ENCODE data around the gene PTMA.

DNA sequence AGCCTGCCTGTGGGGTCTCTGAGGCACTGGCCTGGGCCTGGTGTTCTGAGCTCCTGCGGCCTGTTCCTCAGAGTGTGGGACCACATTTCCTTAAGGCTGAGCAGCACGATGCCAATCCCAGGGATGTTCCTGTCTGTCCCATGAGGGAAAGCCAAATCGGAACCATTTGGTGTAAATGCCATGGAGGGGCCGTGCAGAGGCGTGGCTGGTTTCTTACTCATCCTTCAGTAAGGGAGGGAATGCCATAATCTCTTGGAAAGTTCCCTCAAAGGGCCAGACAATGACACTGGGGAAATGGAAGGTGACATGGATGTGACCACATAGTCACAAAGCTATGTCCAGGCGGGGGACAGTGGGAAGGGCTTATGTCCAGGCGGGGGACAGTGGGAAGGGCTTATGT lies 14.4 kb upstream of the PTMA start:
- TF ChIP-seq, protein P1, sequence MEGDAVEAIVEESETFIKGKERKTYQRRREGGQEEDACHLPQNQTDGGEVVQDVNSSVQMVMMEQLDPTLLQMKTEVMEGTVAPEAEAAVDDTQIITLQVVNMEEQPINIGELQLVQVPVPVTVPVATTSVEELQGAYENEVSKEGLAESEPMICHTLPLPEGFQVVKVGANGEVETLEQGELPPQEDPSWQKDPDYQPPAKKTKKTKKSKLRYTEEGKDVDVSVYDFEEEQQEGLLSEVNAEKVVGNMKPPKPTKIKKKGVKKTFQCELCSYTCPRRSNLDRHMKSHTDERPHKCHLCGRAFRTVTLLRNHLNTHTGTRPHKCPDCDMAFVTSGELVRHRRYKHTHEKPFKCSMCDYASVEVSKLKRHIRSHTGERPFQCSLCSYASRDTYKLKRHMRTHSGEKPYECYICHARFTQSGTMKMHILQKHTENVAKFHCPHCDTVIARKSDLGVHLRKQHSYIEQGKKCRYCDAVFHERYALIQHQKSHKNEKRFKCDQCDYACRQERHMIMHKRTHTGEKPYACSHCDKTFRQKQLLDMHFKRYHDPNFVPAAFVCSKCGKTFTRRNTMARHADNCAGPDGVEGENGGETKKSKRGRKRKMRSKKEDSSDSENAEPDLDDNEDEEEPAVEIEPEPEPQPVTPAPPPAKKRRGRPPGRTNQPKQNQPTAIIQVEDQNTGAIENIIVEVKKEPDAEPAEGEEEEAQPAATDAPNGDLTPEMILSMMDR (IDR thresholded peaks at IDR 0.05) = no peak
- TF ChIP-seq FOXJ3 (CRISPR knock-in tag; IDR thresholded peaks at IDR 0.05; ENCODE audit: borderline replicate concordance) (no peak), ZNF121 (CRISPR knock-in tag; IDR thresholded peaks at IDR 0.05) (no peak), MAX (CRISPR knock-in tag; IDR thresholded peaks at IDR 0.05) (no peak), GABPB1 (CRISPR knock-in tag; IDR thresholded peaks at IDR 0.05) (no peak), ERG (CRISPR knock-in tag; IDR thresholded peaks at IDR 0.05) (no peak), RELA (CRISPR knock-in tag; IDR thresholded peaks at IDR 0.05; ENCODE audit: borderline replicate concordance) (no peak), ZNF138 (CRISPR knock-in tag; conservative IDR thresholded peaks at IDR 0.05) (no peak), FOXK1 (CRISPR knock-in tag; IDR thresholded peaks at IDR 0.05) (no peak), CREB1 (CRISPR knock-in tag; IDR thresholded peaks at IDR 0.05) (no peak), TEAD4 (CRISPR knock-in tag; IDR thresholded peaks at IDR 0.05) (no peak), ATF6 (CRISPR knock-in tag; IDR thresholded peaks at IDR 0.05) (no peak), NR3C1 (CRISPR knock-in tag; conservative IDR thresholded peaks at IDR 0.05; ENCODE audit: low read depth) (no peak)
- TF ChIP-seq, protein P2, sequence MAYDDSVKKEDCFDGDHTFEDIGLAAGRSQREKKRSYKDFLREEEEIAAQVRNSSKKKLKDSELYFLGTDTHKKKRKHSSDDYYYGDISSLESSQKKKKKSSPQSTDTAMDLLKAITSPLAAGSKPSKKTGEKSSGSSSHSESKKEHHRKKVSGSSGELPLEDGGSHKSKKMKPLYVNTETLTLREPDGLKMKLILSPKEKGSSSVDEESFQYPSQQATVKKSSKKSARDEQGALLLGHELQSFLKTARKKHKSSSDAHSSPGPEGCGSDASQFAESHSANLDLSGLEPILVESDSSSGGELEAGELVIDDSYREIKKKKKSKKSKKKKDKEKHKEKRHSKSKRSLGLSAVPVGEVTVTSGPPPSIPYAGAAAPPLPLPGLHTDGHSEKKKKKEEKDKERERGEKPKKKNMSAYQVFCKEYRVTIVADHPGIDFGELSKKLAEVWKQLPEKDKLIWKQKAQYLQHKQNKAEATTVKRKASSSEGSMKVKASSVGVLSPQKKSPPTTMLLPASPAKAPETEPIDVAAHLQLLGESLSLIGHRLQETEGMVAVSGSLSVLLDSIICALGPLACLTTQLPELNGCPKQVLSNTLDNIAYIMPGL (CRISPR knock-in tag; IDR thresholded peaks at IDR 0.05) = no peak

Measured in WTC11 (cell line).